ENCODE results near the gene RRBP1. TPM values are rescaled to one million over a fixed set of nuclear protein-coding genes. Genes with fewer than 3 reads are reported as not detected.

The RRBP1 gene
- total RNA-seq, 2 donors from 2014 or later, result 313 to 511 TPM

DNA sequence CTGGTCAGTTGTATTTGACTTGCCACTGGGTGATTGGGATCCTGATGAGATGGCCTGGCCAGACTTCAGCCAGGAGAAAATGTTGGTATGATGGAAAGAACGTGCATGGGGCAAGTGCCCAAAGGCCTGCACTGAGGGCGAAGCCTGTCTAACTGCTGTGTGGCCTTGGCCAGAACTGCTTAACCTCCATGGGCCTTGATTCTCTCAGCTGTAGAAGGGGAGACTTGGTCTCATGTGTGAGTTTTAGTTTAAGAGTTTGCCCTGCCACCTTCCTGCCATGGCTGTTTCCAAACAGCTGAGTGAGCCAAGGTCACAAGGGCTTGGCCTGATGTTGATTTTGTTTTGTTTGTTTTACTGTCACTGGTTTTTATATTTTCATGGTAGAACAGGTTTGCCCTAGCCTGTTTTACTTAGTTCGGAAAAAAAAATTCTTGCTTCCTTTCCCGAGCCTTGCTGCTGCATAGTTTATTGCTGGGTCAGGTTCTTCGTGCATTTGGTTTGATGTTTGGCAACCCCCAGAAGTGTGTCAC is 76.8 kb downstream of the RRBP1 start:
- no peaks in the 10 kb centered on the region for H3K27me3 ChIP-seq
- peak; percentile 90 for ATAC-seq
- H3K4me1 ChIP-seq, result peaks cover 53% of the 10 kb centered on the region
- TF ChIP-seq, protein P1, sequence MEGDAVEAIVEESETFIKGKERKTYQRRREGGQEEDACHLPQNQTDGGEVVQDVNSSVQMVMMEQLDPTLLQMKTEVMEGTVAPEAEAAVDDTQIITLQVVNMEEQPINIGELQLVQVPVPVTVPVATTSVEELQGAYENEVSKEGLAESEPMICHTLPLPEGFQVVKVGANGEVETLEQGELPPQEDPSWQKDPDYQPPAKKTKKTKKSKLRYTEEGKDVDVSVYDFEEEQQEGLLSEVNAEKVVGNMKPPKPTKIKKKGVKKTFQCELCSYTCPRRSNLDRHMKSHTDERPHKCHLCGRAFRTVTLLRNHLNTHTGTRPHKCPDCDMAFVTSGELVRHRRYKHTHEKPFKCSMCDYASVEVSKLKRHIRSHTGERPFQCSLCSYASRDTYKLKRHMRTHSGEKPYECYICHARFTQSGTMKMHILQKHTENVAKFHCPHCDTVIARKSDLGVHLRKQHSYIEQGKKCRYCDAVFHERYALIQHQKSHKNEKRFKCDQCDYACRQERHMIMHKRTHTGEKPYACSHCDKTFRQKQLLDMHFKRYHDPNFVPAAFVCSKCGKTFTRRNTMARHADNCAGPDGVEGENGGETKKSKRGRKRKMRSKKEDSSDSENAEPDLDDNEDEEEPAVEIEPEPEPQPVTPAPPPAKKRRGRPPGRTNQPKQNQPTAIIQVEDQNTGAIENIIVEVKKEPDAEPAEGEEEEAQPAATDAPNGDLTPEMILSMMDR (IDR thresholded peaks at IDR 0.05), result peak in 3 of 7 experiments; percentile 4 to 26 (median 21)
- no peak for TF ChIP-seq POLR2A (IDR thresholded peaks at IDR 0.05)
- H3K27ac ChIP-seq, result peak overlapping the region; percentile 52 to 76 (median 63)
- intact Hi-C loops (cut with DNase I), result no loop called here
- H3K36me3 ChIP-seq (replicated peaks in 1 of 2; ENCODE audit: insufficient read depth in 1 of 2, low read depth in 2 of 2), result peaks cover 0 to 2% of the 10 kb centered on the region in 2 donors
- no peak overlapping the region for H3K4me3 ChIP-seq
- DNase-seq, result peak; percentile 70 to 81 (median 78)
- 4 to 25% methylated on average over 5 of the region's 5 CpGs for WGBS, 2 donors
- H3K9me3 ChIP-seq, result no peaks in the 10 kb centered on the region

- no peak for DNase-seq
- Histone ChIP-seq H3K4me1 (peaks cover 73% of the 10 kb centered on the region), H3K27me3 (no peaks in the 10 kb centered on the region), H3K4me3 (no peak overlapping the region), H3K36me3 (replicated peaks in 1 of 2; ENCODE audit: insufficient read depth in 1 of 2, low read depth in 2 of 2) (no peaks in the 10 kb centered on the region), H3K27ac (peak overlapping the region in 2 of 4 donors; percentile 7 to 21), H3K9me3 (no peaks in the 10 kb centered on the region)
- WGBS, 2 donors, result 91 to 92% methylated on average over 4 of the region's 4 CpGs
- intact Hi-C loops (cut with DNase I), result no loop called here
- no peak for ATAC-seq
- TF ChIP-seq POLR2A (IDR thresholded peaks at IDR 0.05), result no peak
- TF ChIP-seq, protein P1 (IDR thresholded peaks at IDR 0.05), result no peak
These were observed 79.5 kb downstream of the RRBP1 start for GRCh38 chr20:17602493-17602892.

DNA sequence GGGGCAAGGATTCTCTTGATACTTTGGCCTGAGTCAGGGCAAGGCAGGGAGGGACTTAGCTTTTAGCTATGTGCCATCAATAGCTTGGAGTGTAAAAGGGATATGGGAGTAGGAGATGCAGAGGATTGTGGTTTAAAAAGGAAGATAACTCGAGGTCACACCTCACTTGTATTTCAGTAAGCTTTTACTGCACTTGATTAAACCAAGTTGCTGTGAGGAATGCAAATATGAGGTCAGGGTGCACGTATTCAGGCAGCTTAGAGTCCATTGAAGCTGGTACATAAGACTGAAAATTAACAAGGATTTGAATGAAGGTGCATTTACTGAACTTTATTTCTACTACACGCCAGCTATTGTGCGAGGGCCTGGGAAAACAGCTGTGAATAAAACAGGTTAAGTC is 80.1 kb downstream of the RRBP1 start:
- TF ChIP-seq POLR2A (IDR thresholded peaks at IDR 0.05), result no peak
- TF ChIP-seq, protein P1 (IDR thresholded peaks at IDR 0.05), result no peak
- ATAC-seq, result no peak
- H3K4me1 ChIP-seq, result peaks cover 78% of the 10 kb centered on the region

DNA sequence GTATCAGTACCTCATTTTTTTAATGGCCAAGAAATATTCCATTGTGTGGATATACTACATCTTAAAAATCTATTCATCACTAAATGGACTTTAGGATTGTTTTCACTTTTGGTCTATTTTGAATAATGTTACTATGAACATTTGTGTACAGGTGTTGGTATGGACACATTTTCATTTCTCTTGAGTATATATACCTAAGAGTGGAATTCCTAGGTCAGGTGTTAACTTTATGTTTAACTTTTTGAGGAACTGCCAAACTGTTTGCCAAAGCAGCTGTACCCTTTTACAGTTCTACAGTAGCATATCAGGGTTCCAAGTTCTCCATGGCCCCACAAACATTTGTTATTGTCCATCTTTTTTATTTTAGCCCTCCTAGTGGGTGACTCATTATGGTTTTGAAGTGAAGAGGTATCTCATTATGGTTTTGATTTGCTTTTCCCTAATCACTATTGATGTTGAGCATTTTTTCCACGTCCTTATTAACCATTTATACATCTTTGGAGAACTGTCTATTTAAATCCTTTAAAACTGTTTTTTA is 84.0 kb downstream of the RRBP1 start:
- Histone ChIP-seq H3K9me3 (no peaks in the 10 kb centered on the region), H3K4me3 (no peak overlapping the region), H3K36me3 (replicated peaks in 1 of 2; ENCODE audit: insufficient read depth in 1 of 2, low read depth in 2 of 2) (no peaks in the 10 kb centered on the region), H3K27ac (no peak overlapping the region), H3K4me1 (peaks cover 78% of the 10 kb centered on the region), H3K27me3 (no peaks in the 10 kb centered on the region)
- intact Hi-C loops (cut with DNase I), result no loop called here
- whole genome bisulfite sequencing, 2 donors, result 31 to 48% methylated on average over 1 of the region's 1 CpG
- no peak for TF ChIP-seq POLR2A (IDR thresholded peaks at IDR 0.05)
- TF ChIP-seq, protein P1 (IDR thresholded peaks at IDR 0.05), result no peak
- ATAC-seq (peak; percentile 28), DNase-seq (no peak)

More for the DNA sequence above, 80.1 kb downstream of the RRBP1 start:
- WGBS, 2 donors, result 22 to 41% methylated on average over 4 of the region's 4 CpGs
- Histone ChIP-seq H3K27me3 (no peaks in the 10 kb centered on the region), H3K27ac (peak overlapping the region in 1 of 4 donors; percentile 5), H3K36me3 (replicated peaks in 1 of 2; ENCODE audit: insufficient read depth in 1 of 2, low read depth in 2 of 2) (no peaks in the 10 kb centered on the region), H3K4me3 (no peak overlapping the region), H3K9me3 (no peaks in the 10 kb centered on the region)
- intact Hi-C loops (cut with DNase I), result no loop called here
- DNase-seq, result no peak

GRCh38 chr20:17595856-17596255 is 86.2 kb downstream of the RRBP1 start:
- ATAC-seq (no peak), DNase-seq (no peak)
- WGBS, 2 donors, result 75 to 82% methylated on average over 2 of the region's 2 CpGs
- intact Hi-C loops (cut with DNase I), result no loop called here
- Histone ChIP-seq H3K27me3 (no peaks in the 10 kb centered on the region), H3K4me1 (peaks cover 84% of the 10 kb centered on the region), H3K9me3 (no peaks in the 10 kb centered on the region), H3K4me3 (no peak overlapping the region), H3K36me3 (replicated peaks in 1 of 2; ENCODE audit: insufficient read depth in 1 of 2, low read depth in 2 of 2) (no peaks in the 10 kb centered on the region), H3K27ac (no peak overlapping the region)
- no peak for TF ChIP-seq POLR2A (IDR thresholded peaks at IDR 0.05)
- TF ChIP-seq, protein P1 (IDR thresholded peaks at IDR 0.05), result no peak

Data from body of pancreas (tissue), 4 donors.